ENCODE results near the gene PIWIL1.

The PIWIL1 gene

DNA sequence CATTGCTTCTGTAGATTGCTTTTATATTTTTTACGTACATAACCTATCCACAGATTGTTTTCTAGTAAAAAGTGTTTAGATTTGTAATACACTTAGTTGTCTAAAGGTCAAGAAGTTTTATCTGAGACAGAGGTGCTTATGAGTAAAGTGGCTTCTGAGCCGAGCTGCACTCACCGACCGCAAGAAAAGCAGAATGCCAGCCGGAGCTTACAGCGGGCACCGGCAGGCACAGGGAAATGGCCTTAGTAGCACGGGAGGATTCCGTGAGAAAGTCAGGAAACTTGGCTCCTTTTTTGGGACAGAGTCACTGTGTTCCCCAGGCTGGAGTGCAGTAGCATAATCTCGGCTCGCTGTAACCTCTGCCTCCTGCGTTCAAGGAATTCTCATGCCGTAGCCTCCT, 29.8 kb downstream of the PIWIL1 start:
- Histone ChIP-seq H3K9me3 (0 out of 2 replicates have a peak, but pooled peaks cover 3% of the 10 kb centered on the region), H3K4me3 (ENCODE audit: low read depth, low read length) (no peak overlapping the region), H3K27me3 (peaks cover 24% of the 10 kb centered on the region), H3K36me3 (no peaks in the 10 kb centered on the region), H3K4me1 (no peaks in the 10 kb centered on the region)
- no peak for DNase-seq
- TF ChIP-seq, protein P1, sequence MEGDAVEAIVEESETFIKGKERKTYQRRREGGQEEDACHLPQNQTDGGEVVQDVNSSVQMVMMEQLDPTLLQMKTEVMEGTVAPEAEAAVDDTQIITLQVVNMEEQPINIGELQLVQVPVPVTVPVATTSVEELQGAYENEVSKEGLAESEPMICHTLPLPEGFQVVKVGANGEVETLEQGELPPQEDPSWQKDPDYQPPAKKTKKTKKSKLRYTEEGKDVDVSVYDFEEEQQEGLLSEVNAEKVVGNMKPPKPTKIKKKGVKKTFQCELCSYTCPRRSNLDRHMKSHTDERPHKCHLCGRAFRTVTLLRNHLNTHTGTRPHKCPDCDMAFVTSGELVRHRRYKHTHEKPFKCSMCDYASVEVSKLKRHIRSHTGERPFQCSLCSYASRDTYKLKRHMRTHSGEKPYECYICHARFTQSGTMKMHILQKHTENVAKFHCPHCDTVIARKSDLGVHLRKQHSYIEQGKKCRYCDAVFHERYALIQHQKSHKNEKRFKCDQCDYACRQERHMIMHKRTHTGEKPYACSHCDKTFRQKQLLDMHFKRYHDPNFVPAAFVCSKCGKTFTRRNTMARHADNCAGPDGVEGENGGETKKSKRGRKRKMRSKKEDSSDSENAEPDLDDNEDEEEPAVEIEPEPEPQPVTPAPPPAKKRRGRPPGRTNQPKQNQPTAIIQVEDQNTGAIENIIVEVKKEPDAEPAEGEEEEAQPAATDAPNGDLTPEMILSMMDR (IDR thresholded peaks at IDR 0.05; ENCODE audit: low read depth, low read length): no peak

DNA sequence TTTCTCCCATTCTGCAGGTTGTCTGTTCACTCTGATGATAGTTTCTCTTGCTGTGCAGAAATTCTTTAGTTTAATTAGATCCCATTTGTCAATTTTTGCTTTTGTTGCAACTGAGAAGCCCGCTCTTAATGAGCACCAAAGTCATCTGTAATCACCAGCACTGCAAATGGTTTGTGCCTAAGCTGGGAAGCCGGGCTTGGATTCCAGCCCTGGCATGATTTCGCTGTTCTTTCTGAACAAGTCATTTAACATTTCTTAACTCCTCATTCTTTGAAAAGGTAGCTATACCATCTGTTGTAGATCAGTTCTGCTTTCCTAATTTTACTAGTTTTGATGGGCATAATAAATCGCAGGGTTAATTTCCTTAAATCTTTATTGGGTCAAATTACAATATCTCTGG, 32.1 kb downstream of the PIWIL1 start:
- H3K4me3 ChIP-seq (ENCODE audit: low read depth, low read length): no peak overlapping the region
- DNase-seq: no peak
- no peaks in the 10 kb centered on the region for H3K36me3 ChIP-seq
- H3K9me3 ChIP-seq: 0 out of 2 replicates have a peak, but pooled peaks cover 3% of the 10 kb centered on the region
- TF ChIP-seq, protein P1 (IDR thresholded peaks at IDR 0.05; ENCODE audit: low read depth, low read length): no peak
- H3K27me3 ChIP-seq: peaks cover 34% of the 10 kb centered on the region
- no peaks in the 10 kb centered on the region for H3K4me1 ChIP-seq

DNA sequence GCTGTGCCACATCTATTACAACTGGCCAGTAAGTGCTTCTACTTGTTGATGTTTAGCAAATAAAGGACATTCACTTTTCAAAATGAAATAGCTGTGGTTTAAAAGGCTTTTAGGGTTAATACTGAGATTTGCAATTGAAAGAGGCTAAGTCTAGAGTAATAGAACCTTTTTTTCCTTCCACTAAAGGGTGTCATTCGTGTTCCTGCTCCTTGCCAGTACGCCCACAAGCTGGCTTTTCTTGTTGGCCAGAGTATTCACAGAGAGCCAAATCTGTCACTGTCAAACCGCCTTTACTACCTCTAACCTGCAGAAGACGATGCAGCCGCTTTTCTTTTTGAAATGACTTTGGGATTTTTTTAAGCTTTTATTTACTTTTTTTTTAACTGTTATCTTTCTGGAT, 33.6 kb downstream of the PIWIL1 start:
- no peak overlapping the region for H3K4me3 ChIP-seq (ENCODE audit: low read depth, low read length)
- TF ChIP-seq, protein P1 (IDR thresholded peaks at IDR 0.05; ENCODE audit: low read depth, low read length): no peak
- H3K4me1 ChIP-seq: no peaks in the 10 kb centered on the region
- 0 out of 2 replicates have a peak, but pooled peaks cover 3% of the 10 kb centered on the region for H3K9me3 ChIP-seq
- no peaks in the 10 kb centered on the region for H3K36me3 ChIP-seq
- H3K27me3 ChIP-seq: peaks cover 32% of the 10 kb centered on the region
- DNase-seq: no peak

DNA sequence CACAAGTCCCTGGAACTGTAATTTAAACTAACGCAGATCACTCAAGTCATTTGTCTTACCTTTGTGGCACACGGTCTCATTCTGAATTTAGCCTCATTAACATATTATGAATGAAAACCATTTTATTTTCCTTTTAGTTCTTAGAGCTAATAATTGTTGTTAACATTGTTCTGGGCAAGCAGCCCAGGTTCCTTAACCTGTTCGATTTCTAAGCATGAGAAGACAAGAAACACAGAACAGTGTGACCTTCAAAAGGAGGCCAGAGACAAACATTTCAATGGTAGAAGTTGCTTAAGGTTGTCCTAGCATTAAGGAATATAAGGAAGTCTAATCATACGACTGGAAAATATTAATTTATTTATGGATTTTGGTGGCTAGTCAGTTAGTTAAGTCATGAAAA, 35.2 kb downstream of the PIWIL1 start:
- Histone ChIP-seq H3K9me3 (peaks cover 3% of the 10 kb centered on the region; the same call in 1 of the 2 replicates), H3K36me3 (no peaks in the 10 kb centered on the region), H3K27me3 (peaks cover 32% of the 10 kb centered on the region), H3K4me1 (no peaks in the 10 kb centered on the region), H3K4me3 (ENCODE audit: low read depth, low read length) (no peak overlapping the region)
- TF ChIP-seq, protein P1 (IDR thresholded peaks at IDR 0.05; ENCODE audit: low read depth, low read length): no peak
- DNase-seq: no peak

DNA sequence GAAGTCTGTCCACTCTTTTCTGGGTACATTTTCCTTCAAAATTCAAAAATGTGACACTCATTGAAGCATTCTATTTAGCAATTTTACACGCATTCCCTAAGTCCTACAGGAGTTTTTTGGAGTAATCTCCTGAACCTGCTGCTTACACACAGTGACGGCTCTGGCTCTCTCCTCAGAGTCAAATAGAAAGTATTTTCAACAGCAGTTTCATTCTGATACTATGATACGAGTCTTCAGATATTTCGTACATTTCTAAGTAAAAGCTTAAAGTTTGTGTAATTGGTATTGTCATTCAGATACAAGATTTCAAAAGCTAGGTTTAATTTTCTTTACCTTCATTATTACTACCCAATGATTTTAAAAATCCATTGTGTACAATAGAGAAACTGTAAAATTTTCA, 36.4 kb downstream of the PIWIL1 start:
- peaks cover 37% of the 10 kb centered on the region for H3K27me3 ChIP-seq
- H3K36me3 ChIP-seq: no peaks in the 10 kb centered on the region
- TF ChIP-seq, protein P1 (IDR thresholded peaks at IDR 0.05; ENCODE audit: low read depth, low read length): no peak

DNA sequence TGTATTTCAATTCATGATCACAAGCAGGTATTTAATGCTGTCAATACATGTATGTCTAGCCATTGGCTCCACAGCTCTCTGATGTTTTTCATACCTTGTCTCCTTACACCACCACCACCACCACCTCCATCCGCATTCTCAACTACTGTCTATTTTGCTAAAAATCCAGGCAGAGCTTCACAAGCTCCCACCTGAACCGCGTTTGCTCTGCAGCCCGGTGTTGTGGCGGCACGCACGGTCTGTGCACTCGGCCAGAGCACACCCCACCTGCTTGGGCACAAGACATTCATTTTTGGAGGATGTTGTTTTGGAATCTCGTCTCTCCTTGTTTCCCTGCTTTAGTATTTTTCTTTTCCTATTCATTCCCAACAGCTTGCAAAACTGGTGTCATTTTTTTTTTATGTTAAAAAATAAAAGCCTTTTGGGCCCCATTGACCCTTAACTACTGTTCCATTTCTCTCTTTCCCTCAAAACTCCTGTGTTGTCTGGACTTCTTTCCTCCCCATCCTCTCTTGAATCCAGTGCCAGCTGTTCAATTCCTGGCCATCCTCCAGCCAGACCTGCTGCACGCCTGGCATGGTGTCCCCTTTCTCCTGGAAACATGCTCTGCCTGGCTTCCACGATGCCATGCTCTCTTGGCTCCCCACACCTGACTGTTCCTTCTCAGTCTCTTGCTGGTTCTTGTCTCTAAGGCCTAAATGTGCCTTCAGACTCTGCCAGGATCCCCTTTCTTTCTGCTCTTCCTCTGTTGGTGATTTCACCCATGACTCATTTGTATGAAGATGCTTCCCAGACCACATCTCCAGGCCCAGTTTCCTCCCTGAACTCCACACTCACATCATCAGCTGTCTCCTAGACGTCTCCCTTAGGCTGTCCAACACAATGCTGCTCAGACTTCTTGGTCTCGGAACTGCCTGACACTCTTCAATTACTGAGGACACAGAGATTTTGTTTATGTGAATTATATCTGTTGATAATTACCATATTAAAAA, 37.9 kb downstream of the PIWIL1 start:
- peaks cover 3% of the 10 kb centered on the region; the same call in 1 of the 2 replicates for H3K9me3 ChIP-seq
- no peak for DNase-seq
- H3K4me3 ChIP-seq (ENCODE audit: low read depth, low read length): no peak overlapping the region
- peaks cover 33% of the 10 kb centered on the region for H3K27me3 ChIP-seq
- H3K36me3 ChIP-seq: no peaks in the 10 kb centered on the region
- TF ChIP-seq, protein P1 (IDR thresholded peaks at IDR 0.05; ENCODE audit: low read depth, low read length): no peak
- no peaks in the 10 kb centered on the region for H3K4me1 ChIP-seq

More for the DNA sequence above, 36.4 kb downstream of the PIWIL1 start:
- H3K9me3 ChIP-seq: peaks cover 3% of the 10 kb centered on the region; the same call in 1 of the 2 replicates
- no peak for DNase-seq
- no peak overlapping the region for H3K4me3 ChIP-seq (ENCODE audit: low read depth, low read length)
- no peaks in the 10 kb centered on the region for H3K4me1 ChIP-seq

All from BE2C (cell line).